Activated effector memory CD4-positive, alpha-beta T cell treated with anti-CD3 and anti-CD28 coated beads, Interleukin-2, amount 50 U/mL, for 16 hours (primary cell): Measurements from ENCODE around the gene SERPINA12.

Experiments
- DNase-seq: peaks from one replicate; pipeline ENCODE4 v3.0.0-alpha.2; 2020

The SERPINA12 gene, protein sequence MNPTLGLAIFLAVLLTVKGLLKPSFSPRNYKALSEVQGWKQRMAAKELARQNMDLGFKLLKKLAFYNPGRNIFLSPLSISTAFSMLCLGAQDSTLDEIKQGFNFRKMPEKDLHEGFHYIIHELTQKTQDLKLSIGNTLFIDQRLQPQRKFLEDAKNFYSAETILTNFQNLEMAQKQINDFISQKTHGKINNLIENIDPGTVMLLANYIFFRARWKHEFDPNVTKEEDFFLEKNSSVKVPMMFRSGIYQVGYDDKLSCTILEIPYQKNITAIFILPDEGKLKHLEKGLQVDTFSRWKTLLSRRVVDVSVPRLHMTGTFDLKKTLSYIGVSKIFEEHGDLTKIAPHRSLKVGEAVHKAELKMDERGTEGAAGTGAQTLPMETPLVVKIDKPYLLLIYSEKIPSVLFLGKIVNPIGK

DNA sequence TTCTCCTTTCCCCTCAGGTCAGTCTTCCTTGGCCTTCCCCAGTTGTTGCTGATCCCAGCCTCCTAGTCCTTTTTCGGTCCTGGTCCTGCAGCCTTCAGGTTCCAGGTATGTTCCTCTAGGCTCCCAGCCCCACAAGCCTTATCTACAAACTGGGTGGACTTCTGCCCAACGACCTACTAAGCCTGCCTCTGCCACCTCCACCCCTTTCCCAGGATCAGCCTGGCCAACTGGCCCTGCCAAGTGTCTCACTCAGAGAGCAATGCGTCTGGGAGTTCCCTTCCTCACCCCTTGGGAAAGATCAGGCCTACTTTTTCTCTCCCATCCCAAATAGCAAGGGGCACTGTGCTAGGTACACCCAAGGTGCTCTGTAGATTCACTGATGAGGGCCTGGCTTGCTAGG lies at the start of gene SERPINA12:
Gene SERPINA12 (minus strand): TSS at position 114 of the 400 bp plus-strand sequence. CDS start 11,072 bp downstream, outside the sequence.
- no peak for DNase-seq

DNA sequence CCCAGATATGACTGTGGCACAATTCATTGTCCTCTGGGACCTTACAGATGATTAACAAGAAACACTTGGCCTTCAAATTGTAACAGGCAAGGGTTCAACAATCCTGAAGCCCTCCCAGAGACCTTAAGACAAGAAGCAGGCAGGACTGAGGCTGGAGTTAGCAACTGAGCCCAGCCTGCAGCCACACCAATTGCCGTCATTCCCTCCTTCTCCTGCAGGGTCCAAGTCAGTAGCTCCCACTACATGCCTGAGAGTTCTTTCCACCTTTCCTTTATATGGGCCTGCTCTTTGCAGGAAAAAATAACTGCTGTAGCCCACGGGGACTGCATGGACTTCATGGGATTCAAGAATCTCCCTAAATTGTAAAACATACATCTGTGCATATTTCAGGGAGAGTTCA lies 49.6 kb upstream of the SERPINA12 start:
- DNase-seq = no peak

DNA sequence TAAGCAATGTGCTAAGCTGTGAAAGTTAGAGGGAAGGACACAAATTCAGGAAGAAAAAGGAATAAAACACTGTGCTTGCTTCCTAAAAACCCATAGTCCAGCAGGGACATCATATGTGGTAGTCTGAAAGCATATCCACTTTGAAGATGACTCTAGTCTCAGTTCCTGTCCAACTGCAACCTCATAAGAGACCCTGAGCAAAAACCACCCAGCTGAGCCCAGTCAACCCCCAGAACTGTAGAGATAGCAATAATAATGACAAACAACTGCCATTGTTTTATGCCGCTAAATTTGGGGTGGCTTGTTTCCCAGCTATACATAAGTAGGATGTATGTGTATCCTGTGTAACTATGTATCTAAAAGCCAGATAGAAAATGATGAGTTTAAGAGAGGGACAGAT lies 48.1 kb upstream of the SERPINA12 start:
- DNase-seq = no peak

DNA sequence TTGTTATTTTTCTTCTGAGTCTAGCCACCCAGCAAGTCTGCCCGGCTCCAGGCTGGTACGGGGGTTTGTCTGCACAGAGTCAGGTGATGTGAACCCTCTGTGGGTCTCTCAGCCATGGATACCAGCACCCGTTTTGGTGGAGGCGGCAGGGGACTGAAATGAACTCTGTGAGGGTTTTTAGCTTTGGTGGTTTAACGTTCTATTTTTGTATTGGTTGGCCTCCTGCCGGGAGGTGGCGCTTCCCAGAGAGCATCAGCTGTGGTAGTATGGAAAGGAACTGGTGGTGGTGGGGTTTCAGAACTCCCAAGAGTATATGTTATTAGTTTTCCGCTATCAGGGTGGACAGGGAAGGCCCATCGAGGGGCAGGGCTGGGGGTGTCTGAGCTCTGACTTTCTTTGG lies 46.7 kb upstream of the SERPINA12 start:
- DNase-seq = no peak

DNA sequence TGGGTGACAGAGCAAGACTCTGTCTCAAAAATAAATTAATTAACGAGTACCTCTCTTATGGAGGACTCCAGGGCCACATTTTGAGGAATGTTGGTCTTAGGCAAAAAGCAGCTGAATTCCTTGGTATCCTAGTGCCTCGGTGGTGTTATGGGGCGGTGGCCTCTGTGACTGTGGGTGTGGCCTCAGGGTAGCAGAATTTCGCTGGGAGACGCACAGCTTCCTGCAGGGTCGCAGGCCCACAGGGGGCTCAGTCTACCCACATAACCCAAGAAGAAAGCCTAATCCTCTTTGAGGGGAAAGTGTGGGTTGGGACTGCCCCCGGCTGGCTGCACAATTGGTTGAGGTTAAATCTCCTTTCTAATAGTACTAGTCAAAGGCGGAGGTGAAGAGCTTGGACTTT lies 40.8 kb upstream of the SERPINA12 start:
- DNase-seq = no peak

DNA sequence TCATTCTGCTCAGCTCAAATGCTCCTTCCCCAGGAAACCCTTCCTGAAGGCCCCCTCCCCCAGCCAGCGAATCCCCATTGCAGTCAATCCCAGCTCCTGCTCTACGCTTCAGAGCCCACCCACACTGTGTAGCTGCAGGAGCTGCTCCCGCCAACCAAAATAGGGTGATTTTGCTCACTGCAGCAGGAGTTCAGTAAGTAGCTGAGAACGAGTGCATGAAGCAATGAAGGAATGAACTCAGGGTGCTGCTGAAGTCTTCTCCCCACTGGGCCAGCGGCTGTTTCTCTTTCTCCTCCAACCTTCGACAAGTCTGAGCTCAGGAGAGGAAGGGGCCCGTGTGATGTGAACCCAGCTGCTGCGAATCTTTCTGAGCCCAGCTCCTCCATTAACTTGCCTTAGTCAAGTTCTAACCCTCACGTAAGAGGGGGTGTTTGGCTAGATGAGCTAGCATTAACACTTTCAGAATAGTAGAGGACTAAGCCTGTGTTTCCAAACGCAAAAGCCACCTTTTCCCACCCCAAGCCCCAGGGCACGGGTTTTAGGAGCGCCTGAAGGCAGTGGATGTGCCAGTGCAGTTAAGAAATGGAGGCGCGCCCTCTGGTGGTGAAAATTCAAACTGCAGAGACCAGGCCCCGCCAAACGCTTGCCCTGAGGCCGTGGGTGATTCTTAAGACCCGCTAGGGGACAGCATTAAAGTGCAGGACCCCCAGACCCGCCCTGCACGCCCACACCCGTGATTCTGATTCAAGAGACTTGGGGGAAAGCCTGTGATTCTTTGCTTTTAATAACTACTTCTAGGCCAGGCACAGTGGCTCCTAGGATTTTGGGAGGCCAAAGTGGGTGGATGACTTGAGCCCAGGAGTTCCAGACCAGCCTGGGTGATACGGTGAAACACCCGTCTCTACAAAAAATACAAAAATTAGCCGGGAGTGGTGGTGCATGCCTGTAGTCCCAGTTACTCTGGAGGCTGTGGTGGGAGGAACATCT lies 40.0 kb upstream of the SERPINA12 start:
- peak; percentile 87 for DNase-seq

DNA sequence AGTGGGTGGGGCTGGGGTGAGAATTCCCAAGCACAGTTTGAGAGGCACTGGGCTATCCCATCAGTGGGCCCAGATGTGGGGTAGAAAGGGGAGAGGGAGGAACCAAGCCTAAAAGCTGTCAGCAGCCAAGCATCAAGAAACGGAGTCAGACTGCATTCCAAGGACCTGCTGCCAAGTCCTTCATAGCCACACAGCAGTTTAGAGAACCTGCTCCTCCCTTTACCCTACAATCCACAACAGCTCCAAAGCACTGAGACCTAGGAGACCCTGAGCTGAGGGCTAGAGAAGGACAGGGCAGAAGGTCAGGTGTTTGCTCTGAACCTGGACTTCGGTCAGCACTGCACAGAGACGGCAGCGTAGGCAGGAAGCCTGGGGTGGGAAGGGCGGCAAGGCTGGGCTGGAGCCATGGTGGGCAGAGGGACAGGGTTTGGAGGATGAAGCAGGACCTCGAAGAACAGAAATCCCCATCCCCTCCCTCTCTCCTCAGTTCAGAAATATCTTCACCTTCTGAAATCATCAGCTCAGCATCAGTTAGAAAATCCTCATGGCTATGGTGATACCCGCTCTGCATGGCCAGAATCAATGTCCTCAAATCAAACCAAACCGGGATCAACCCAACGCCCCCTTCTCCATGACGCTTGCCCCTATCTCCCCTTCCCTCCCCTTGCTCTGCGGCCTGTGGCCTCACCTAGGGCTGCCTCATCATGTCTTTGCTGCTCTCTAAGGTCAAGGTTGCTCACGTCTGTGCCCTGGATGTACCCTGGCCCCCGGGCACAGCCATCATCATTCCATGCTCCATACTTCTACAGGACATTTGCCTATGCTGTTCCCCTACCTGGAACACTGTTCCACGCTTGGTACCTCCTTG lies 39.1 kb upstream of the SERPINA12 start:
- no peak for DNase-seq

DNA sequence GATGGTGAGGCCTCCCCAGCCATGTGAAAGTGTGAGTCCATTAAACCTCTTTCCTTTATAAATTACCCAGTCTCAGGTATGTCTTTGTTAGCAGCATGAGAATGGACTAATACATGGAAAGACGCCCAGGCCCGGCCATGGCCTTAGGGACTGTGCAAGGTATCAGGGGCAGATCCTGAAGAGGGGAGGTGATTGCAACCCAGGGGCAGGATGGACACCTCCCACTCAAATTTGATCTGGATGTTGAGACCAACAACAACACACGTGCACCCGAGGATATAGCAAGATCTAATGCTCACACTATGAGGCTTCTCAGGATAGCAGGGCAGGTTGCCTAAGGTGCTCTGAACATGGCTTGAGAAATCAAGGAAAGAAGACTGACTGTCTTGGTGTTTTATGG lies 38.5 kb upstream of the SERPINA12 start:
- DNase-seq = no peak

DNA sequence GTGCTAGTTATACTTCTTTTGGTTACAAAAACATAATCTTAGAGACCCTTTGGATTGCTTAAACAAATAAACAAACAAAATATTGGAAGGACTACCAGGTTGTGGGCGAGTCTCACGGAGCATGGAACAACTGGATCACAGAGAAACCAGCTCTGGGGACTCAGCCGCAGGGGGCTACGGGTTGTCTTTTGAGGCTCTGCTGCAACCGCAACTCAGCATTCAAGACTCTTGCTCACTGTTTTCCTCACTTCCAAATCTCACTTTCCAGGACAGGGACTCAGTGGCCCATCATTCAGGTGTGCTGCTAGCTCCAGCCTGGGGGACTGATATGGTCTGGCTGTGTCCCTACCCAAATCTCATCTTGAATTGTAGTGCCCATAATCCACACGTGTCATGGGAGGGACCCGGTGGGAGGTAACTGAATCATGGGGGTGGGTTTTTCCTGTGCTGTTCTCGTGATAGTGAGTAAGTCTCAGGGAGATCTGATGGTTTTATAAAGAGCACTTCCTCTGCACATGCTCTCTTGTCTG lies 37.9 kb upstream of the SERPINA12 start:
- DNase-seq = no peak

DNA sequence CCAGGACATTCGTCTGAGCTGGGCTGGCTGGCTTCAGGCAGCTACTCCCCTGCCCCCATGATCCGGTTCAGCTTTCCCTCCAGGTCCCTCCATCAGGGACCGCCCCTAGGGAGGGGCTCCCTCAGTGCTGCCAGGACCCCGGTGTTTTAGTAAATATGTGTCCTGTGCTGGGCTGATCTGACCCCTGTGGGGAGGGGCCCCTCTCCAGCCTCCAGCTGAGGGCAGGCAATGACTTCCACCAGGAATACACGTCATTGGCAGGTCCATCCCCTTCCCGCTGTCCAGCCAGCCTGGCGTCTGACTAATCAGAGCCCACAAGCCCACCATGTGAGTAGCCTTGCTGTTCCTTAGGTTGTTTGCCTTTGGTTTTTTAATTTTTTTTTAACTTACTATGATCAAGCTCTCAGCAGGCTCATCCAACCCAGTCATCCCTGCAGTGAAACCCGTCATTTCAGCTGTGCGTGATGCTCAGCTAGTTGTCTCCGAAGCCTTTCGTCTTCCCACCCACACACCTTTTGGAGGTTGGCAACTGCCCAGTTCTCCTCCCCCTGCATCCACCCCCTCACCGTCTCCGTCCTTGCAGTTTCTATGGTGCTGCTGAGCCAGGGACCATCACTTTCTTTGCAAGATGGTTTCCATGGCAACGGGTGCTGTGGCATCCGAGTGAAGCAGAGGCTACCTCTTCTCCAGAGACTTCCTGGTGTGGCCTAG lies 36.0 kb upstream of the SERPINA12 start:
- no peak for DNase-seq

DNA sequence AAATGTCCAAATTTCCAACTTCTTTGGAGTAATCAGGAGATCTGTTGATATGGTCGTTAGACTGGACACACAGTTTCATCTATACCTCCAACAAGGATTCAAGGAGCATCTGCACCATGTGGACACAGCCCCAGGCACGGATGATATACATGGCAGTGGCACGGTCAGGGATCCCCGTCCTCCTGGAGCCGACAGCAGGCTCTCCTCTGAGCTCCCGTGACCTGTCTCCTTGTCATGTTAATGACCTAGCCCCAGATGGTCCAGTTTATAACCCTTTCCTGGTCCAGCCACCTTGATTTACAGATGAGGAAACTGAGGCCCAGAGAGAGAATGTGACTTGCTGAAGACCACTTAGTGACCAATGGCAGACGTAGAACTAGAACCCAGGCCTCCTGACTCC lies 35.5 kb upstream of the SERPINA12 start:
- DNase-seq = no peak

DNA sequence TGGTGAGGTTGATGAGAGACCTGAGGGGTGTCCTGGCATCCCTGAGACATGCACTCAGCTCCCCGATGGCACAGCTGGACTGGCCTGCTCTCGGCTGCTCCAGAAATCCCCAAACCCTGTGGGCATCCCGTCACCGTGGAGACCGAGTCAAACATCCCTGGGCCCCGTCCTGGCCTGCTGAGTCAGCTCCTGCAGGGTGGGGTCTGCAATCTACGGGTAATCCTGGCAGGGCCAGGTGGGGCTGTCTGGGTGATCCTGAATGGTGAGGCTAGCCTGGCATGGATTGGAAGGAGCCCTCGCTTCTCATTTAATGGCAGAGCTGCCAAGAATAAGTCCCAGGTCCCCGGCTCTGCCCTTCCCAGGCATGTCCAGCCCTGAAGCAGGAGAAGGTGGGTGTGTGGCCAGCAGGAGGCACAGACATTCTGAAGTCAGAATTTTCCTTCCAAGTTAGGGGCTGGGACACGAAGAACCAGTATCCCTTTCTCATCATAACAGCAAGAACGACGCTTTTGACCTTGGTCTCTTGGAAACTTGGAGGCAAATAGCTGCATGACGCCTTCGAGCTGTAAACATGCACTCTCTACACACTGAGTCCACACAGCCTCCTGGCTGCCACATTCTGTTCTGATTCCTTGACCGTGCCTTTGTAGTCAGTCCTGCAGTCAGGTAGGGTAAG lies 34.3 kb upstream of the SERPINA12 start:
- DNase-seq = no peak

DNA sequence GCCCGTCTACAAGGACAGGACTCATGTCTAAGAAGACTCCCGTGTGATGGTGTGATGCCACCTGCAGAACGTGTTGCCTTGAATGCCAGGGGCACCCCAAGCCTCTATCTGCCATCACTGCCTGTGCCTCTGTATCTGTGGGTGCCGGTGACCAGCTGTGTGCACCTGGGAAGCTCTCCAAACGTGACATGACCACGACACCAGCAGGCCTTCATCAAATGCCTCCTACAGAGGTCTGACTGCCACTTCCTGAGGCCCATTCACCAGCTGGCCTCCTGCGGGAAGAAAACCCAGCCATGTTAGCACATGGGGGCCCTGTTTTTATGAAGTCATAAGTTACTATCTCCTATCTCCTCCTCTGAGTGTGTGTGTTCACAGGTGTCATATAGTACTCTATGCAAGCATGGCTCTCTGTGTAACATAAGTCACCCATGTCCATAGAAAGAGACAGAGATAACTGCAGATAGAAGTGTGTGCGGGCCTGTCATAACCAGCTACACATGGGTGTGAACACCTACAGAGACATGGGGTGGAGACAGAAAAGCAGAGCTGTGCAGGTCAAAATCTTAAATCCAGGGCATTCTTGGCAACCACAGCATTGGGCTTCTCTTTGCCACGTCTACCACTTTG lies 33.7 kb upstream of the SERPINA12 start:
- DNase-seq = no peak

DNA sequence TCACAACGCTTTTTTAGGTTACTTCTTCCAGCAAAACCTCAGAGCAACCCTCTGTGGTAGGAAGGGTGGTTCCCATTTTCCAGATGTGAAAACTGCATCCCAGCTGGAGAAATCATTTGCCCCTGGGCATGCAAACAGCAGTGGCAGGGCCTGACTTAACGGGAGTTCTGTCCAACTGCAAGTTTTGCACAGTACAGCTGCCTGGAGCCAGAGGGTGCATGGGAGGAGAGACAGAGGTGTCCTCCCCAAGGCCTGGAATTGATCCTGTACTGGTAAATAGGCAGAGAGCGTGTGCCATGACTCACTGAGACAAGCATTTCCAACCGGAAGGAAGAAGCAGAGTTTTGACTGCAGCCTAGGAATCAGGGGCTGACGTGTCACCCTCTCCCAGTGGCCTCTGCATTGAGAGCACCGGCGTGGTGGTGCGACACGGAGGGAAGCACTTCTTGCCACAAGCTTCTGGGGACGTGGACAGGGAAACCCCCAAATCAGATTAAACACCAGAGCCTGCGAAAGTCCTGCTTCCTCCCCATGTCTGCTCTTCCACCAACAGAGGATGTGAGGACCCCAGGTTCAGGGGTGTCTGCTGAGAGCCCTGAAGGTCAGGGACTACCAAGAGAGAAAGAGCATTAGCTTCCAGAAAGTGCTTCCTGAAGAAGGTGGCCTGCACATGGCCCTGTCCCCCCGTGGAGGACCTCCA lies 33.0 kb upstream of the SERPINA12 start:
- DNase-seq = no peak

DNA sequence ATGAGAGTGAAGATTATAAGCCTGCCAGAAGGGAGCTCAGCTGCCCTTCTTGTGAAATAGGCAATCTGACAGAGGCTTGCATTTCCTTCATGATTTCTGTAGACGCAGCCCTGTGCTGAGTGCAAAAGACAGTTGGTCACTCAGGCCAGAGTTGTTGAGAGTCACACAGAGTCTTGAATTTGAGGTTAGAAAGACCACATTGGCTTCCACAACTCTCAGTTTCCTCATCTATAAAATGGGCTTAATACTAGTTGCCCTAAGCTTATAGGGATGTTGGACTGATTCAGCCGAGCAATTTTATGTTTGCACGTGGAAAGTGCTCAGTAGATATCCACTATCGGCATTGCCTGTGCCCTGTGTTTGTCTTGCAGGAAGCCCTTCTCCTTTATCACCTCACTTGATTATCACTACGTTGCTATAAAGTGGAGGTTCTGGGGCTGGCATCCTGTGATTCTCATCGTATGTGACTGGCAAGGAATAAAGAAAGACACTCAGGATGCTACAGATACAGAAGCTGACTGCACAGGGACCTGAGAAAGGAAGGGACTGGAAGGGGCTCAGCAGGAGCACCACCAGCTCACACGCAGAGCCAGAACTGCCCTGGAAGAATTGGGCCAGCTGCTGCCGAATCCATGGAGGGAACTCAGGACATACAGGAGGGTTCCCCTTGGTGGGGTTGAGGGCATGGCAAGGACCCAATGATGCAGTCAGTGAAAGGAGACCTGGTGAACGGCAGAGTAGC lies 32.1 kb upstream of the SERPINA12 start:
- no peak for DNase-seq

DNA sequence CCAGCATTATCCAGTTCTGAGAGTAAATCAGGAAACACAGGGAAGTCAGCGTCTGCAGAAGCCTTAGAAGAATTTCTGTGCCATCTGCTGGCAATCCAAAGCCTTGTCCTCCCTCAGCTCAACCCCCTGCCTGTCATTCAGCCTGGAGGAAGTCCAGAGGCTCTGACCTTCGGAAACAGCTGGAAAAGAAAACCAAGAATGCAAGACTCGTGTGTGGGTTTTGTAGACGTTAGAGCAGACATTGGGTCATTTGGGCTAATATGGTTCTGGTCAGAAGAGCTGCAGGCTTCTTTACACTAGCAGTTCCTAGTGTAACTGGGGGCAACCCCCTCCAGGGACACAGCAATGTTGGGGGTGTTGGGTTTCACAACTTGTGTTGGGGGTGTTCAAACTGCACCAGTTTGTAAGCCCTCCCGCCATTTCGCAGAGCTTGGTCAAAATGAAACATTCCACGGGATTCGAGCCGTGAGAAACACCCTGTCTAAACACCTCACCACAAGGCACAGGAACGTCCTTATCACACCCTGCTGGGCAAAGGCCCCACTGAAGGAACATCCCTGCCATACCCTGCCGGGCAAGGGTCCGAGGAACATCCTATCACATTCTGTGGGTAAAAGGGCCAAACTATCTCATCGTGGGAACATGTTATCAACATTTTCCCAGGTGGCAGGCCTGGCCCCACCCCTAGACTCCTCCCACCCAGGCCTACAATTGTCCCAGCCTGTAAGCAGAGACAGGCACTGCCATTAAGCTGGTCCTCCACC lies 30.9 kb upstream of the SERPINA12 start:
- DNase-seq = no peak

DNA sequence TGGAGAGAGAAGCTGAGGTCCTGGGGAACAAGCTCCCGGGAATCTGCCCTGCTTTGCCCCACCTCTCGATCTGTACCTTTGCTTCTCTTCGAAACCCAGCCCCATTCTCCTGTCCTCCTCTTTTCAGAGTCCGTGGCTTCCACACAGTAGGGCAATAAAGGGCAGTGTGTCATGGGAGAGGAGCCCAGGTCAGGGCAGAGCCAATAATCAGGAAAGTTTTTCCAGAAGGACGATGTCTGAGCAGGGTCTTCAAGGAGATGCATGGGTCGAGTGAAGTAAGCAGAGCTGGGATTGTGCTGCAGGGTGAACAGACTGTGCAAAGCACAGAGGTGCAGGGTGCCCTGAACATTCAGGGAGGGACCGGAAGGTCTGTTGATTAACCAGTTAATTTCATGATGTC lies 29.9 kb upstream of the SERPINA12 start:
- no peak for DNase-seq

DNA sequence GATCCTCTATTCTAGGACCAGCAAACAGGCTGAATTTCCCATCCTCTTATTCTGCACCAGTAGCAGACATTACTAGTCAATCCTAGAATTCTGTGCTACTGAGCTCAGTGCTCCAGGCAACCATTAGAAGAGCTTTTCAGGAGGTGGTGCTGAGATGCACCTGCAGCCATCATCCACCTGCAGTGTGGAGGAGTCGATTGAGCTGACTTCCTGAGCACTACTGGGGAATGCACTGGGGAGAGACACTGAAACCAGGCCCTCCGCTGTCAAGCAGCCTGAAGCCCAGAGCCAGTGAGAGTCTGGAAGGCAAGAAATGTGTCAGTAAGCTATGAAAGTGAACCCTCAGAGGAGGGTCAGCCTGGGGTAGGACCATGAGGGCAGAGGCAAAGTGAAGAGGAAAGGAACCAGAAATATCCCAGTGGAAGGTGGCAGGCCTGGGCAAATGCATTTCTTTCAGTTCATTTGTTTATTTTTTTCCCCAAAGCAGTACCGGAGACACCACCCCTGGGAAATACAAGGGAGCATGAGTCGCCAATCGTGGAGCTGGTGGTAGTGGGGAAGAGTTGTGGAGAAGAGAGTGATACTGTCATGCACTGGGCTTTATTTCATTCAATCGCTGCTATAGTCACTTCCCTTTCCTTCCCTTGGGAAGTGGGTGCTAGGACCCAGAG lies 28.9 kb upstream of the SERPINA12 start:
- no peak for DNase-seq
